ENCODE measurements around the gene MYO1G. TPM values are rescaled to one million over a fixed set of nuclear protein-coding genes. Genes with fewer than 3 reads are reported as not detected.
A peak's percentile ranks its signal among the peaks of the same experiment; 100 is the strongest.
"Not testable (repeated sequence)": the region's sequence is repeated elsewhere in the genome, so short reads cannot be mapped to it uniquely, and the experiment has no call there.

Gene MYO1G
- total and polyA plus RNA-seq, 4 experiments from 2014 or later: 92.9 to 168 (median 119) TPM

GRCh38 chr7:44992004-44992795 lies 13.4 kb upstream of the MYO1G start:
- H3K36me3 Mint-ChIP-seq; H3K27me3 Mint-ChIP-seq; H3K27me3 ChIP-seq (ENCODE audit: insufficient read depth, low read length); H3K9me3 Mint-ChIP-seq; DNase-seq; H3K4me3 Mint-ChIP-seq; H3K27ac Mint-ChIP-seq; H3K27ac ChIP-seq (ENCODE audit: low read depth, low read length); H3K9me3 ChIP-seq (ENCODE audit: control insufficient read depth in 1 of 2, low read length in 2 of 2); intact Hi-C loops (cut with micrococcal nuclease); H3K4me3 ChIP-seq (ENCODE audit: low read length in 2 of 2); H3K36me3 ChIP-seq (ENCODE audit: insufficient read depth, low read length): not testable (repeated sequence)
- CTCF ChIA-PET (ENCODE audit: partially characterized antibody): interaction anchor here (0.9 to 2.8 kb wide), 2 partner anchors 18 to 134 kb away, joined by 3 to 12 read pairs; no protein-coding TSS in a partner anchor
- peaks cover 24 to 48% (median 35%) of the 10 kb centered on the region in 4 donors for H3K4me1 Mint-ChIP-seq
- POLR2A ChIA-PET (ENCODE audit: partially characterized antibody): interaction anchor here (20.2 kb wide), 1 partner anchor 15 kb away, joined by 479 read pairs; the partner anchor contains the start of gene MYO1G
- H3K4me1 ChIP-seq (ENCODE audit: insufficient read depth, low read length): peaks cover 38% of the 10 kb centered on the region

DNA sequence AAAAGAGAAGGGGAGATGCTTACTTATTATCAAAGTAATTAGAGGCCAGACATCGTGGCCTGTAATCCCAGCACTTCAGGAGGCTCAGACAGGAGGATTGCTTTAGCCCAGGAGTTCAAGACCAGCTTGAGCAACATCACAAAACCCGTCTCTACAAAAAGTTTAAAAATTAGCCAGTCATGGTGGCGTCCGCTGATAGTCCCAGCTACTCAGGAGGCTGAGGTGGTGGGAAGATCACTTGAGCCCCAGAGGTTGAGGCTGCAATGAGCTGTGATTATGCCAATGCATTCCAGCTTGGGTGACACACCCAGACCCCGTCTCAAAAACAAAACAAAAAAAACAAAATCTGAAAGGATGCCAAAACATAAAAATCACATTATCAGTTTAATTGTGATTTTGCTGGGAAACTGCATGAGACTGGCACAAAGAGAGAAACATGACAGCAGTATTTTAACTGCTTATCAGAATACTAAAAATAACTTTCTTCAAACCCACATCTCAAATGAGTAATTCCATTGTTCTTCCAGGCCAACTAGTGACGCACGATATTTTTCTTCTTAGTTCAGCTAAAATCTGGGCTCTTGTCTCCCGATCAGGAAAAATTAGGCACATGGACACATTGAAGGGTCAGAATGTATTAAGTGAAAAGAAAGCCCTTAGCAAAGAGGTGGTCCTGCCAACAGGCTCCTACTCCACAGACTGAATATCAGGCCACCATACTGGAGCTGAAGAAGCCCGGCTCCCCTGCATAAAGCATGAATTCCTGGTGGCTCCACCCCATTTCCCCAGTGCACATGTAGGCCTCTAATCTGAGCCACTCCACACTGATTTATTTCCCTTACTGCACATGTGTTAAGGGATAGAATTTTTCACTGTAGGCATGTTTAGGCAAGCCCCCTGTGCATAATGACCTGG lies 11.6 kb upstream of the MYO1G start:
- peaks cover 0 to 4% (median 0%) of the 10 kb centered on the region in 8 donors for H3K9me3 Mint-ChIP-seq
- Histone ChIP-seq H3K27me3 (ENCODE audit: insufficient read depth, low read length) (no peaks in the 10 kb centered on the region), H3K4me3 (ENCODE audit: low read length in 2 of 2) (no peak overlapping the region), H3K9me3 (ENCODE audit: control insufficient read depth in 1 of 2, low read length in 2 of 2) (no peaks in the 10 kb centered on the region), H3K4me1 (ENCODE audit: insufficient read depth, low read length) (peaks cover 34% of the 10 kb centered on the region), H3K36me3 (ENCODE audit: insufficient read depth, low read length) (no peaks in the 10 kb centered on the region), H3K27ac (ENCODE audit: low read depth, low read length) (no peak overlapping the region)
- H3K36me3 Mint-ChIP-seq: peaks cover 7 to 16% of the 10 kb centered on the region in 2 donors
- CTCF ChIA-PET (ENCODE audit: partially characterized antibody): interaction anchor here (0.9 to 2.7 kb wide), 3 partner anchors 9 to 30 kb away, joined by 3 to 8 read pairs (median 5); partner anchors contain the start of gene CCM2
- H3K4me3 Mint-ChIP-seq: no peak overlapping the region
- intact Hi-C loops (cut with micrococcal nuclease): no loop called here
- POLR2A ChIA-PET (ENCODE audit: partially characterized antibody): interaction anchor here (0.6 to 20.2 kb wide), 3 partner anchors 14 to 105 kb away, joined by 3 to 479 read pairs (median 3); partner anchors contain the start of gene MYO1G
- no peak overlapping the region for H3K27ac Mint-ChIP-seq
- peaks cover 23 to 46% (median 37%) of the 10 kb centered on the region in 4 donors for H3K4me1 Mint-ChIP-seq
- DNase-seq: no peak
- H3K27me3 Mint-ChIP-seq: no peaks in the 10 kb centered on the region

GRCh38 chr7:44989132-44989531 lies 10.3 kb upstream of the MYO1G start:
- no peak for DNase-seq
- peaks cover 34% of the 10 kb centered on the region for H3K4me1 ChIP-seq (ENCODE audit: insufficient read depth, low read length)
- Mint-ChIP-seq H3K27me3 (no peaks in the 10 kb centered on the region), H3K9me3 (peaks cover 0 to 3% (median 0%) of the 10 kb centered on the region in 8 donors), H3K27ac (peak overlapping the region in 1 of 7 donors; percentile 30), H3K36me3 (peaks cover 19 to 28% of the 10 kb centered on the region in 2 donors), H3K4me1 (peaks cover 24 to 46% (median 37%) of the 10 kb centered on the region in 4 donors), H3K4me3 (no peak overlapping the region)
- POLR2A ChIA-PET (ENCODE audit: partially characterized antibody): interaction anchor here (20.2 to 21.9 kb wide), 2 partner anchors 12 to 41 kb away, joined by 479 to 551 read pairs; partner anchors contain the start of gene MYO1G
- H3K27me3 ChIP-seq (ENCODE audit: insufficient read depth, low read length): no peaks in the 10 kb centered on the region
- no peak overlapping the region for H3K4me3 ChIP-seq (ENCODE audit: low read length in 2 of 2)
- H3K9me3 ChIP-seq (ENCODE audit: control insufficient read depth in 1 of 2, low read length in 2 of 2): no peaks in the 10 kb centered on the region
- intact Hi-C loops (cut with micrococcal nuclease): loop anchor here (5.0 kb wide), 1 partner anchor 242 kb away; the partner anchor contains the start of gene ZMIZ2
- CTCF ChIA-PET (ENCODE audit: partially characterized antibody): interaction anchor here (0.9 to 2.7 kb wide), 4 partner anchors 10 to 149 kb away, joined by 3 to 11 read pairs (median 6); partner anchors contain the start of gene CCM2
- peaks cover 12% of the 10 kb centered on the region for H3K36me3 ChIP-seq (ENCODE audit: insufficient read depth, low read length)
- no peak overlapping the region for H3K27ac ChIP-seq (ENCODE audit: low read depth, low read length)

DNA sequence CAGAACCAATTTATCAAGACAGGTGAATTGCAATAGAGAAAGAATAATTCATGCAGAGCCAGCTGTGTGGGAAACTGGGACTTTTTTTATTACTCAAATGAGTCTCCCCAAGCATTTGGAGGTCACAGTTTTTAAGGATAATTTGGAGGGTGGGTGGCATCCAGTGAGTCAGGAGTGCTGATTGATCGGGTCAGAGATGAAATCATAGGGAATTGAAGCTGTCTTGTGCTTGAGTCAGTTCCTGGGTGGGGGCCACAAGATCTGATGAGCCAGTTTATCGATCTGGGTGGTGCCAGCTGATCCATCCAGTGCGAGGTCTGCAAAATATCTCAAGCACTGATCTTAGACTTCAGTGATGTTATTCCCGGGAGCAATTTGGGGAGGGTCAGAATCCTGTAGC lies 9.9 kb upstream of the MYO1G start:
- Mint-ChIP-seq H3K9me3 (peaks cover 0 to 3% (median 0%) of the 10 kb centered on the region in 8 donors), H3K27ac (peak overlapping the region in 4 of 7 donors; percentile 18 to 80 (median 46)), H3K36me3 (peaks cover 23 to 32% of the 10 kb centered on the region in 2 donors), H3K4me3 (no peak overlapping the region), H3K27me3 (no peaks in the 10 kb centered on the region), H3K4me1 (peaks cover 27 to 51% (median 41%) of the 10 kb centered on the region in 4 donors)
- Histone ChIP-seq H3K36me3 (ENCODE audit: insufficient read depth, low read length) (peaks cover 16% of the 10 kb centered on the region), H3K4me1 (ENCODE audit: insufficient read depth, low read length) (peaks cover 35% of the 10 kb centered on the region), H3K27me3 (ENCODE audit: insufficient read depth, low read length) (no peaks in the 10 kb centered on the region), H3K9me3 (ENCODE audit: control insufficient read depth in 1 of 2, low read length in 2 of 2) (no peaks in the 10 kb centered on the region), H3K4me3 (ENCODE audit: low read length in 2 of 2) (no peak overlapping the region), H3K27ac (ENCODE audit: low read depth, low read length) (no peak overlapping the region)
- CTCF ChIA-PET (ENCODE audit: partially characterized antibody): interaction anchor here (1.1 to 2.7 kb wide), 3 partner anchors 10 to 149 kb away, joined by 3 to 11 read pairs (median 8); partner anchors contain the start of gene CCM2
- intact Hi-C loops (cut with micrococcal nuclease): loop anchor here (5.0 kb wide), 1 partner anchor 241 kb away; the partner anchor contains the start of gene ZMIZ2
- POLR2A ChIA-PET (ENCODE audit: partially characterized antibody): interaction anchor here (20.2 to 21.9 kb wide), 2 partner anchors 12 to 41 kb away, joined by 479 to 551 read pairs; partner anchors contain the start of gene MYO1G
- no peak for DNase-seq

DNA sequence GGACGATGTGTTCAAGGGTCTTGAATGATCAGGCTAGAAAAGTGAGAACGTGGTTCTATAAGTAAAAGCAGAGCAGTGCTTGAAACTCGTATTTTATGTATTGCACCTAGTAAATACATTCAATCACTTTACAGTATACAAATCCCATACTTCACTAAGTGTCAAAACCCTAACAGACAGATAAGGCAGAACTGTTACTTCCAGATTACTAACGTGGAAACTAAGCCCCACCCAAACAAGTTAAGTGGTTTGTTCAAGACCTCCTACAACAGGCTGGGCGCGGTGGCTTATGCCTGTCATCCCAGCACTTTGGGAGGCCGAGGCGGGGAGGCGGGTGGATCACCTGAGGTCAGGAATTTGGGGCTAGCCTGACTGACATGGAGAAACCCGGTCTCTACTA lies 9.2 kb upstream of the MYO1G start:
- peaks cover 0 to 3% (median 0%) of the 10 kb centered on the region in 8 donors for H3K9me3 Mint-ChIP-seq
- CTCF ChIA-PET (ENCODE audit: partially characterized antibody): interaction anchor here (0.6 to 1.7 kb wide), 2 partner anchors 11 to 14 kb away, joined by 3 to 11 read pairs; no protein-coding TSS in a partner anchor
- Histone ChIP-seq H3K27me3 (ENCODE audit: insufficient read depth, low read length) (no peaks in the 10 kb centered on the region), H3K27ac (ENCODE audit: low read depth, low read length) (no peak overlapping the region), H3K4me1 (ENCODE audit: insufficient read depth, low read length) (peaks cover 42% of the 10 kb centered on the region), H3K9me3 (ENCODE audit: control insufficient read depth in 1 of 2, low read length in 2 of 2) (no peaks in the 10 kb centered on the region), H3K36me3 (ENCODE audit: insufficient read depth, low read length) (peaks cover 23% of the 10 kb centered on the region), H3K4me3 (ENCODE audit: low read length in 2 of 2) (no peak overlapping the region)
- DNase-seq: no peak
- peaks cover 30 to 39% of the 10 kb centered on the region in 2 donors for H3K36me3 Mint-ChIP-seq
- POLR2A ChIA-PET (ENCODE audit: partially characterized antibody): interaction anchor here (3.3 to 21.9 kb wide), 3 partner anchors 11 to 42 kb away, joined by 96 to 551 read pairs (median 479); partner anchors contain the start of genes CCM2 and MYO1G
- H3K27ac Mint-ChIP-seq: peak overlapping the region in 6 of 7 donors; percentile 98 to 100 (median 99)
- H3K4me1 Mint-ChIP-seq: peaks cover 31 to 53% (median 42%) of the 10 kb centered on the region in 4 donors
- peak overlapping the region in 3 of 8 donors; percentile 3 to 97 (median 95) for H3K4me3 Mint-ChIP-seq
- H3K27me3 Mint-ChIP-seq: no peaks in the 10 kb centered on the region
- intact Hi-C loops (cut with micrococcal nuclease): loop anchor here (5.0 kb wide), 1 partner anchor 241 kb away; the partner anchor contains the start of gene ZMIZ2

DNA sequence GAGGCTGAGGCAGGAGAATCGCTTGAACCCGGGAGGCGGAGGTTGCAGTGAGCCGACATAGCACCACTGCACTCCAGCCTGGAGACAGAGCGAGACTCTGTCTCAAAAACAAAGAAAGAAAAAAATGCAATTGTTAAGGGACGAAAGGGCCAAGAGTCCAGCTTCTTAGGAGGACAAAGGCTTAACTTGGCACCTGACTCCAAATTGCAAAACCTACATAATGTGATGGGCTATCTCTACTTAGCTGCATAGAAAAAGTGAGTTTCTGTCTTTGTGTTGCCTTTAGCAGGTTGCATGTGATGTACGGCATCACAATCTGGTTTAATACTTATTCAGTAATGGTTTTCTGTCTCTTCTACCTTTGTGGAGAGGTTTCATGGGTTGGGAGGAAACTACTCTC lies 8.6 kb upstream of the MYO1G start:
- Histone ChIP-seq H3K4me1 (ENCODE audit: insufficient read depth, low read length) (peaks cover 46% of the 10 kb centered on the region), H3K27me3 (ENCODE audit: insufficient read depth, low read length) (no peaks in the 10 kb centered on the region), H3K4me3 (ENCODE audit: low read length in 2 of 2) (no peak overlapping the region), H3K27ac (ENCODE audit: low read depth, low read length) (peak overlapping the region; percentile 98), H3K9me3 (ENCODE audit: control insufficient read depth in 1 of 2, low read length in 2 of 2) (no peaks in the 10 kb centered on the region), H3K36me3 (ENCODE audit: insufficient read depth, low read length) (peaks cover 29% of the 10 kb centered on the region)
- intact Hi-C loops (cut with micrococcal nuclease): loop anchor here (5.0 kb wide), 1 partner anchor 240 kb away; the partner anchor contains the start of gene ZMIZ2
- Mint-ChIP-seq H3K4me1 (peaks cover 34 to 54% (median 44%) of the 10 kb centered on the region in 4 donors), H3K27me3 (no peaks in the 10 kb centered on the region), H3K36me3 (peaks cover 36 to 44% of the 10 kb centered on the region in 2 donors), H3K4me3 (peak overlapping the region; percentile 95 to 98 (median 96)), H3K27ac (peak overlapping the region; percentile 98 to 100 (median 99)), H3K9me3 (peaks cover 0 to 3% (median 0%) of the 10 kb centered on the region in 8 donors)
- no peak for DNase-seq
- POLR2A ChIA-PET (ENCODE audit: partially characterized antibody): interaction anchor here (3.3 to 21.9 kb wide), 3 partner anchors 11 to 43 kb away, joined by 96 to 551 read pairs (median 479); partner anchors contain the start of genes CCM2 and MYO1G
- CTCF ChIA-PET (ENCODE audit: partially characterized antibody): interaction anchor here (0.6 kb wide), 1 partner anchor 12 kb away, joined by 3 read pairs; no protein-coding TSS in a partner anchor
